HL-60 (cell line): Measurements from ENCODE around the gene CNTNAP2.
A peak's percentile ranks its signal among the peaks of the same experiment; 100 is the strongest.

ENCODE experiments used
- DNase-seq, 2 experiments: peaks; one replicate each; pipeline ENCODE4 v3.0.0-alpha.2; 2010 to 2020; ENCODE audit warnings: low read depth in 1 of 2, low spot score in 1 of 2
- H3K27ac ChIP-seq: fragments of 250-450 bp; sonication (Bioruptor Pico); replicated peaks from 2 replicates; pipeline ENCODE4 v1.5.1; 2020; ENCODE audit warnings: mild to moderate bottlenecking, moderate library complexity
- H3K27me3 ChIP-seq: fragments of 250-450 bp; sonication (Bioruptor Pico); 2 replicates; pipeline ENCODE4 v1.5.1; 2021; ENCODE audit warnings: mild to moderate bottlenecking, moderate library complexity; ENCODE audit not compliant: insufficient read depth, poor library complexity, severe bottlenecking
- H3K4me3 ChIP-seq: replicated peaks from 2 replicates; pipeline ENCODE4 v1.5.1; 2011; ENCODE audit warnings: mild to moderate bottlenecking, control low read depth, low read length; ENCODE audit not compliant: insufficient read depth
- CTCF ChIP-seq: IDR thresholded peaks from one replicate; pipeline ENCODE4 v1.5.1; 2011; ENCODE audit warnings: low read length, control low read depth, inconsistent platforms; ENCODE audit not compliant: insufficient read depth
- GABPA ChIP-seq: IDR thresholded peaks from 2 replicates; pipeline ENCODE4 v1.6.1; 2012; ENCODE audit warnings: low read depth
- POLR2AphosphoS5 ChIP-seq: IDR thresholded peaks from 2 replicates; pipeline ENCODE4 v1.6.1; 2012; ENCODE audit warnings: low read depth
- SPI1 ChIP-seq: IDR thresholded peaks from 2 replicates; pipeline ENCODE4 v1.6.1; 2012; ENCODE audit warnings: low read depth, mild to moderate bottlenecking, borderline replicate concordance
- TF ChIP-seq, protein P1 (sequence below): IDR thresholded peaks from 2 replicates; pipeline ENCODE4 v1.6.1; 2012; ENCODE audit warnings: low read depth; ENCODE audit not compliant: insufficient replicate concordance

The CNTNAP2 gene

DNA sequence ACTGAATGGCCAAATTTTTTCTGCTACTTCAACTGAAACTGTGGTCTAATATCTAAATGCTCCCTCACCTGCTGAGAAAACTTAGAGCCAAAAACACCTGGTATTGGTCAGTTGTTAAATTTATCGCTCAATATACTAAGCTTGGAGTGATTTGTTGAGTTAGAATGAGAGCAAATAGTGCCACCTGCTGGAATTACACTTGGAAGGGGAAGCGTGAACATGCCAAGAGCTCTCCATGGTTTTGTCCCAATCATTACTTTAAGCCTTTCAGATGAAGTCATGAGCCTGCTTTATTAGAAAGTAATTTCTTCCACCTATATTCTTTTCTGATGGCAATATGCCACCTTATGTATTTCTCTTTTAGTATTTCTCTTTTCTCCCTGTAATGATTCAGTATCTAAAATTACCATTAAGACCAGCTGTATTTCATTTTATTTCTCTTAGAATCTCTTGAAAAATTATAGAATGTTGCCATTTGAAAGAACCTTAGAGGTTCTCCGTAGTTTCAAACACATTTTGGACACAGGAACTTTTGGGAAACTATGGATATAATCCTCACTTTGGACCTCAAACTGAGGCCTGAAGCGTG lies 2026.2 kb downstream of the CNTNAP2 start:
- peak in 1 of 2 experiments; percentile 30 for DNase-seq
- Histone ChIP-seq H3K27ac (no peak overlapping the region), H3K27me3 (no peaks in the 10 kb centered on the region), H3K4me3 (no peak overlapping the region)
- TF ChIP-seq, protein P1, sequence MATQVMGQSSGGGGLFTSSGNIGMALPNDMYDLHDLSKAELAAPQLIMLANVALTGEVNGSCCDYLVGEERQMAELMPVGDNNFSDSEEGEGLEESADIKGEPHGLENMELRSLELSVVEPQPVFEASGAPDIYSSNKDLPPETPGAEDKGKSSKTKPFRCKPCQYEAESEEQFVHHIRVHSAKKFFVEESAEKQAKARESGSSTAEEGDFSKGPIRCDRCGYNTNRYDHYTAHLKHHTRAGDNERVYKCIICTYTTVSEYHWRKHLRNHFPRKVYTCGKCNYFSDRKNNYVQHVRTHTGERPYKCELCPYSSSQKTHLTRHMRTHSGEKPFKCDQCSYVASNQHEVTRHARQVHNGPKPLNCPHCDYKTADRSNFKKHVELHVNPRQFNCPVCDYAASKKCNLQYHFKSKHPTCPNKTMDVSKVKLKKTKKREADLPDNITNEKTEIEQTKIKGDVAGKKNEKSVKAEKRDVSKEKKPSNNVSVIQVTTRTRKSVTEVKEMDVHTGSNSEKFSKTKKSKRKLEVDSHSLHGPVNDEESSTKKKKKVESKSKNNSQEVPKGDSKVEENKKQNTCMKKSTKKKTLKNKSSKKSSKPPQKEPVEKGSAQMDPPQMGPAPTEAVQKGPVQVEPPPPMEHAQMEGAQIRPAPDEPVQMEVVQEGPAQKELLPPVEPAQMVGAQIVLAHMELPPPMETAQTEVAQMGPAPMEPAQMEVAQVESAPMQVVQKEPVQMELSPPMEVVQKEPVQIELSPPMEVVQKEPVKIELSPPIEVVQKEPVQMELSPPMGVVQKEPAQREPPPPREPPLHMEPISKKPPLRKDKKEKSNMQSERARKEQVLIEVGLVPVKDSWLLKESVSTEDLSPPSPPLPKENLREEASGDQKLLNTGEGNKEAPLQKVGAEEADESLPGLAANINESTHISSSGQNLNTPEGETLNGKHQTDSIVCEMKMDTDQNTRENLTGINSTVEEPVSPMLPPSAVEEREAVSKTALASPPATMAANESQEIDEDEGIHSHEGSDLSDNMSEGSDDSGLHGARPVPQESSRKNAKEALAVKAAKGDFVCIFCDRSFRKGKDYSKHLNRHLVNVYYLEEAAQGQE, result peak; percentile 86
- TF ChIP-seq POLR2AphosphoS5 (no peak), CTCF (peak; percentile 57), SPI1 (no peak), GABPA (no peak)

DNA sequence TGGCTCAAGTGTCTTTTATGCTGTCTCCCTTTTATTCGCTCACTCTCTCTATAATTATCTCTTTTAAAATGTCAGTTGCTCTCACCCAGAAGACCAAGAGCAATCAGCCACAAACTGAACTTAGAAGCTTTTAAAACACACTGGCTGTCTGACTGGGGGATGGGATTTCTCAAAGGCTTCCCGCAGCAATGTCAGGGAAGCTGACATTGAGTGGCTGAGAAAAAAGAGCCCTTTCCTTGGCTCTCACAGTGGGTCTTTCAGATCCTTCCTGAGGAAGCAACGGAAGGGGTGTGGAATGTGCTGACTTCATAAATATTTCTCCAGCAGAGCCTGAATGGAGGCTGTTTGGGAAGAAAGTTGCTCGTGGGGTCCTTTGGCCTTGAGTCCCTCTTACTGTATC lies 2028.2 kb downstream of the CNTNAP2 start:
- Histone ChIP-seq H3K27ac (no peak overlapping the region), H3K27me3 (no peaks in the 10 kb centered on the region), H3K4me3 (no peak overlapping the region)
- TF ChIP-seq, protein P1, result no peak
- no peak for TF ChIP-seq CTCF
- no peak for TF ChIP-seq SPI1
- TF ChIP-seq GABPA, result no peak
- no peak for TF ChIP-seq POLR2AphosphoS5
- no peak for DNase-seq

- no peak for DNase-seq
- no peak overlapping the region for H3K27ac ChIP-seq
- no peak for TF ChIP-seq GABPA
- TF ChIP-seq SPI1, result no peak
- TF ChIP-seq, protein P1, result no peak
- TF ChIP-seq CTCF, result no peak
- no peak for TF ChIP-seq POLR2AphosphoS5
- H3K27me3 ChIP-seq, result no peaks in the 10 kb centered on the region
- no peak overlapping the region for H3K4me3 ChIP-seq
Observed at GRCh38 chr7:148146346-148146745, 2029.7 kb downstream of the CNTNAP2 start.
